Measurements from ENCODE around the gene RELCH.

Gene RELCH

GRCh38 chr18:62198259-62198658 is 11.2 kb downstream of the RELCH start:
- Histone ChIP-seq H3K4me1 (peaks cover 3% of the 10 kb centered on the region), H3K4me2 (ENCODE audit: low read length) (no peak overlapping the region), H3K27ac (no peak overlapping the region), H3K4me3 (ENCODE audit: low read depth, low read length) (no peak overlapping the region), H3K36me3 (ENCODE audit: control insufficient read depth, insufficient read depth, low read length) (no peaks in the 10 kb centered on the region), H2AFZ (no peak overlapping the region), H3K27me3 (ENCODE audit: control insufficient read depth, insufficient read depth, low read length) (no peaks in the 10 kb centered on the region), H3K79me2 (peaks cover 31% of the 10 kb centered on the region), H3K9me3 (ENCODE audit: control insufficient read depth, low read length) (no peaks in the 10 kb centered on the region), H3K9ac (no peak overlapping the region)
- no peak for TF ChIP-seq CTCF (IDR thresholded peaks at IDR 0.05)

- H3K9me3 ChIP-seq (ENCODE audit: control insufficient read depth, low read length) = no peaks in the 10 kb centered on the region
- H3K79me2 ChIP-seq = peaks cover 26% of the 10 kb centered on the region
- no peak overlapping the region for H3K9ac ChIP-seq
- H3K4me3 ChIP-seq (ENCODE audit: low read depth, low read length) = no peak overlapping the region
- no peak overlapping the region for H3K27ac ChIP-seq
- TF ChIP-seq CTCF (IDR thresholded peaks at IDR 0.05) = no peak
- no peaks in the 10 kb centered on the region for H3K36me3 ChIP-seq (ENCODE audit: control insufficient read depth, insufficient read depth, low read length)
- no peaks in the 10 kb centered on the region for H3K27me3 ChIP-seq (ENCODE audit: control insufficient read depth, insufficient read depth, low read length)
- no peak overlapping the region for H2AFZ ChIP-seq
- peaks cover 3% of the 10 kb centered on the region for H3K4me1 ChIP-seq
- no peak overlapping the region for H3K4me2 ChIP-seq (ENCODE audit: low read length)
Measured at GRCh38 chr18:62199629-62200028, 12.6 kb downstream of the RELCH start.

- Histone ChIP-seq H3K4me2 (ENCODE audit: low read length) (no peak overlapping the region), H3K9me3 (ENCODE audit: control insufficient read depth, low read length) (no peaks in the 10 kb centered on the region), H3K4me1 (peaks cover 3% of the 10 kb centered on the region), H3K27me3 (ENCODE audit: control insufficient read depth, insufficient read depth, low read length) (no peaks in the 10 kb centered on the region), H3K36me3 (ENCODE audit: control insufficient read depth, insufficient read depth, low read length) (no peaks in the 10 kb centered on the region), H3K4me3 (ENCODE audit: low read depth, low read length) (no peak overlapping the region), H2AFZ (no peak overlapping the region), H3K27ac (no peak overlapping the region), H3K79me2 (peaks cover 32% of the 10 kb centered on the region), H3K9ac (no peak overlapping the region)
- TF ChIP-seq CTCF (IDR thresholded peaks at IDR 0.05) = no peak
Measured at GRCh38 chr18:62200121-62200914, 13.3 kb downstream of the RELCH start.

- H3K36me3 ChIP-seq (ENCODE audit: control insufficient read depth, insufficient read depth, low read length) = no peaks in the 10 kb centered on the region
- no peaks in the 10 kb centered on the region for H3K9me3 ChIP-seq (ENCODE audit: control insufficient read depth, low read length)
- peaks cover 3% of the 10 kb centered on the region for H3K4me1 ChIP-seq
- no peak overlapping the region for H3K9ac ChIP-seq
- no peak overlapping the region for H2AFZ ChIP-seq
- H3K4me3 ChIP-seq (ENCODE audit: low read depth, low read length) = no peak overlapping the region
- peaks cover 34% of the 10 kb centered on the region for H3K79me2 ChIP-seq
- no peak overlapping the region for H3K27ac ChIP-seq
- no peak for TF ChIP-seq CTCF (IDR thresholded peaks at IDR 0.05)
- H3K27me3 ChIP-seq (ENCODE audit: control insufficient read depth, insufficient read depth, low read length) = no peaks in the 10 kb centered on the region
- H3K4me2 ChIP-seq (ENCODE audit: low read length) = no peak overlapping the region
Measured at GRCh38 chr18:62201870-62202269, 14.8 kb downstream of the RELCH start.

GRCh38 chr18:62205824-62206223 is 18.8 kb downstream of the RELCH start:
- Histone ChIP-seq H2AFZ (no peak overlapping the region), H3K4me1 (peaks cover 6% of the 10 kb centered on the region), H3K9ac (no peak overlapping the region), H3K4me2 (ENCODE audit: low read length) (no peak overlapping the region), H3K36me3 (ENCODE audit: control insufficient read depth, insufficient read depth, low read length) (no peaks in the 10 kb centered on the region), H3K79me2 (peaks cover 55% of the 10 kb centered on the region), H3K27me3 (ENCODE audit: control insufficient read depth, insufficient read depth, low read length) (no peaks in the 10 kb centered on the region), H3K27ac (no peak overlapping the region), H3K4me3 (ENCODE audit: low read depth, low read length) (no peak overlapping the region), H3K9me3 (ENCODE audit: control insufficient read depth, low read length) (no peaks in the 10 kb centered on the region)
- no peak for TF ChIP-seq CTCF (IDR thresholded peaks at IDR 0.05)
